Subcutaneous abdominal adipose tissue (tissue), 5 donors: ENCODE data around the gene DIDO1.
"Not testable (repeated sequence)": the region's sequence is repeated elsewhere in the genome, so short reads cannot be mapped to it uniquely, and the experiment has no call there.

Source experiments
- H3K27ac ChIP-seq: one replicate; pipeline ENCODE4 v1.7.0; 2013; ENCODE audit warnings: low read depth, mild to moderate bottlenecking, inconsistent platforms, low read length, moderate library complexity
- H3K27me3 ChIP-seq, 5 donors: one replicate each; pipeline ENCODE4 v1.7.0; 2013; ENCODE audit warnings: low read length in 5 of 5, inconsistent platforms in 1 of 5; ENCODE audit not compliant: control insufficient read depth in 5 of 5, insufficient read depth in 4 of 5
- H3K36me3 ChIP-seq, 5 donors: one replicate each; pipeline ENCODE4 v1.7.0; 2013; ENCODE audit warnings: low read length in 5 of 5; ENCODE audit not compliant: control insufficient read depth in 5 of 5, insufficient read depth in 5 of 5
- H3K4me1 ChIP-seq, 5 donors: one replicate each; pipeline ENCODE4 v1.7.0; 2013; ENCODE audit warnings: low read length in 5 of 5, mild to moderate bottlenecking in 3 of 5, moderate library complexity in 1 of 5; ENCODE audit not compliant: control insufficient read depth in 5 of 5, insufficient read depth in 5 of 5
- H3K4me3 ChIP-seq, 5 donors: one replicate each; pipeline ENCODE4 v1.7.0; 2013; ENCODE audit warnings: low read length in 5 of 5, low read depth in 1 of 5
- H3K9ac ChIP-seq, 5 donors: one replicate each; pipeline ENCODE4 v1.7.0; 2013; ENCODE audit warnings: low read length in 5 of 5, mild to moderate bottlenecking in 4 of 5, moderate library complexity in 3 of 5
- H3K9me3 ChIP-seq, 5 donors: one replicate each; pipeline ENCODE4 v1.7.0; 2013; ENCODE audit warnings: low read length in 5 of 5; ENCODE audit not compliant: control insufficient read depth in 5 of 5
- donor health status: healthy.
- donor health status: healthy.
- donor health status: healthy.
- donor health status: healthy.
- donor health status: healthy.

The DIDO1 gene

DNA sequence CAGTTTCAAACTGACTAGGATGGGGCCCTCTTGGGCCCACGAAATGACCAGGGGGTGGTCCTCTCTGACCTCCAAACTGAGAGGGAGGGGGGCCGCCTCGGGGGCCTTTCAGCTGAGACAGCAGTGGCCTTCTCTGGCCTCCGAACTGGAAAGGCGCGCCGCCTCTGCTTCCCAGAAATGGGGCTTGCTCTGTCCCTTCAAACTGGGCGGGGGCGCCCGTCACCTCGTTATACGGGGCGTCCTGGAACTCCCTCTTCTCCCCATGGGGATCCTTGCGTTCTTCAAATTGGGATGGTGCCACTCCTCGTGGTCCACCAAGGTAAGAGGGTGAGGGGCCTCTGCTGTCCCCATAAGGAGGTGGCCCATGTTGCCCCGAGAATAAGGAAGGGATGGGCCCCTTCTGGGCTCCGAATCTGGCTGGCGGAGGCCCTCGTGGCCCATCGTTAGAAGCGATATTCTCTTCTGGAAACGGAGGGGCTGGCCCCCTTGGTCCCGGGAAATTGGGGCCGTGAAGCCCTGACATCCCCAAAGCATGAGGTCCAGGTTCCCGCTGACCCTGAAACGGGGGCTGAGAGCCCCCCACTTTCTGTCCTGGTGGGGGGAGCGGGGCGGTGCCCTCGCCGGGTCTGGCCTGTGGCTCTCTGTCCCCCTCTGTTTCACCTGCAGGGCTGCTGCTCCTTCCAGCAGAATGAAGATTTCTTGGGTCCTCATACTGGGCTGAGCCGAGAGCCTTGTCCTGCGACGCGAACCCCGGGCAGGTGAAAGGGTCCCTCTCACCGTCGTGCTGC, 46.0 kb downstream of the DIDO1 start:
- Histone ChIP-seq H3K27me3 (no peaks in the 10 kb centered on the region), H3K4me1 (peaks cover 11 to 24% (median 22%) of the 10 kb centered on the region in 5 donors), H3K9me3 (no peaks in the 10 kb centered on the region), H3K9ac (no peak overlapping the region), H3K4me3 (no peak overlapping the region), H3K36me3 (peaks cover 0 to 23% (median 20%) of the 10 kb centered on the region in 5 donors), H3K27ac (no peak overlapping the region)

DNA sequence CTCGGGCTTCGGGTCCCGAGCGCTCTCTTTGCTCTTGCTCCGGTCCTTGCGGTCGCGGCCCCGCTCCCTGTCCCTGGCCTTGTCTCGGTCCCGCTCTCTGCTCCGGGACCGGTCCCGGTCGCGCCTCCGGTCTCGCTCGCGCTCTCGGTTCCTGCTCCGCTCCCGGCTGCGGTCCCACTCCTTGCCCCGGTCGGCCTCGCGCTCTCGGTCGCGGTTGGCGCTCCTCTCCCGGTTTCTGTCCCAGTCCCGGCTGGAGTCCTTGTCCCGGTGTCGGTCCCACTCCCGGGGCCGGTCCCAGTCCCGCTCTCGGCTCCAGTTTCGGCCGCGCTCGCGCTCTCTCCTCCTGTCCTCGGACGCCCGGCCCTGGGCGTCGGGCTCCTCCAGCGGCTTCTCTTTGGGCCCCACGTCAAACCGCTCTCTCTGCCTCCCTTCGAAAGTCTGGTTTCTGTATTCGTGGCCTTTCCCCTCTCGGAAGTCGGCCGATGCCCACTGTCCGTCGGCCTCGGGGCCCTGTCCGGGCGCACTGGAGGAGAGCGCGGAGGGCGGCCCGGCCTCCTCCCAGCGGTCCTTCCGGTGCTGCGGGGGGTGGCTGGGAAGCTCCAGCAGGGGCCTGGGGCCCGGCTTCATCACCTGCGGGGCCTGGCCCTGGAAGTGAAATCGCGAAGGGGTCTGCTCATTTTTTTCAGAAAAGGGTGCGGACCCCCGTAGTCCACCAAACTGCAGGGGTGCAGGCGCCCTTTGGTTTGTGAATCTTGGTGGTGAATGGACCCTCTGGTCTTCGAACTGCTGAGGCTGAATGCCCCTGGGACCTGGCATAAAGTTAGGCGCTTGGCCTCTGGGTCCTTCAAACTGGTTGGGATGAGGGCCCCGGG, 46.8 kb downstream of the DIDO1 start:
- H3K4me3 ChIP-seq, result peak overlapping the region in 1 of 5 donors; percentile 16
- H3K27ac ChIP-seq, result no peak overlapping the region
- no peak overlapping the region for H3K9ac ChIP-seq
- no peaks in the 10 kb centered on the region for H3K27me3 ChIP-seq
- H3K9me3 ChIP-seq, result no peaks in the 10 kb centered on the region
- peaks cover 0 to 23% (median 20%) of the 10 kb centered on the region in 5 donors for H3K36me3 ChIP-seq
- H3K4me1 ChIP-seq, result peaks cover 11 to 24% (median 22%) of the 10 kb centered on the region in 5 donors

DNA sequence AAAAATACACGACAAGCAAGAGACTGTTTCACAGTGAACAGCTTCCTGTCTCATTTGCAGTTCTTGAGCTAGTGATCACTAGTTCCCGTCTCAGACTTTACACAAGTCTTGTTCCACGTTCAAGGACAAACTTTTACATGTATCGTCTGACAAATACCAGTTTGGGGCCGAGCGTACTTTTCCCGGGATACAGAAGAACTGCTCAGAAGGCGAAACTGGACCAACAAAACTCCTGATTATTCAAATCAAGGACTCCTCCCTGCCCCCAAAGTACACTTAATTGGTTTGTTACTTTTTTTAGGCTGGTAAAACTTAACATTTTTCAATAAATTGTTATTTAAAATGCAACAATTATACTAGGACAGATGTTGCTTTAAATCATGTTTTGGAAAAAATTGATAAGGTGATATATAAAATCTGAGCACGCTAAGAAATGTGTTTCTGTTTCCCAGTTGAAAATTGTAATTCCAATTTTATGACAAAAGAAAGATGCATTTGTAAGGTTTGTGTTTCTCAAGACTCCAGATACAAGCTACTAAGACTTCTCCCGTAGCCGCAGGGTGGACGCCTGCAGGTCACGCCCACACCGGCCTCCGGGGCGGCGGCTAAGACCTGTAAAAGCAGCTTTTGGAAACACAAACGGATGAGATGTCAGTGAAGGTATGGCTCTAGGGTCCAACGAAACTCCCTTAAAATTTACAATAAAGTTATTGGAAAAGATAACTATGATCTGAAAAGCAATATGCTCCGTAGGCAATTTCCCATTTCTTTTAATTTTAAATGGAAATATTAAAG, 47.9 kb downstream of the DIDO1 start:
- peaks cover 0 to 23% (median 20%) of the 10 kb centered on the region in 5 donors for H3K36me3 ChIP-seq
- H3K4me3 ChIP-seq, result no peak overlapping the region
- no peaks in the 10 kb centered on the region for H3K27me3 ChIP-seq
- H3K4me1 ChIP-seq, result peaks cover 11 to 27% (median 23%) of the 10 kb centered on the region in 5 donors
- H3K9me3 ChIP-seq, result no peaks in the 10 kb centered on the region
- no peak overlapping the region for H3K9ac ChIP-seq
- H3K27ac ChIP-seq, result no peak overlapping the region

DNA sequence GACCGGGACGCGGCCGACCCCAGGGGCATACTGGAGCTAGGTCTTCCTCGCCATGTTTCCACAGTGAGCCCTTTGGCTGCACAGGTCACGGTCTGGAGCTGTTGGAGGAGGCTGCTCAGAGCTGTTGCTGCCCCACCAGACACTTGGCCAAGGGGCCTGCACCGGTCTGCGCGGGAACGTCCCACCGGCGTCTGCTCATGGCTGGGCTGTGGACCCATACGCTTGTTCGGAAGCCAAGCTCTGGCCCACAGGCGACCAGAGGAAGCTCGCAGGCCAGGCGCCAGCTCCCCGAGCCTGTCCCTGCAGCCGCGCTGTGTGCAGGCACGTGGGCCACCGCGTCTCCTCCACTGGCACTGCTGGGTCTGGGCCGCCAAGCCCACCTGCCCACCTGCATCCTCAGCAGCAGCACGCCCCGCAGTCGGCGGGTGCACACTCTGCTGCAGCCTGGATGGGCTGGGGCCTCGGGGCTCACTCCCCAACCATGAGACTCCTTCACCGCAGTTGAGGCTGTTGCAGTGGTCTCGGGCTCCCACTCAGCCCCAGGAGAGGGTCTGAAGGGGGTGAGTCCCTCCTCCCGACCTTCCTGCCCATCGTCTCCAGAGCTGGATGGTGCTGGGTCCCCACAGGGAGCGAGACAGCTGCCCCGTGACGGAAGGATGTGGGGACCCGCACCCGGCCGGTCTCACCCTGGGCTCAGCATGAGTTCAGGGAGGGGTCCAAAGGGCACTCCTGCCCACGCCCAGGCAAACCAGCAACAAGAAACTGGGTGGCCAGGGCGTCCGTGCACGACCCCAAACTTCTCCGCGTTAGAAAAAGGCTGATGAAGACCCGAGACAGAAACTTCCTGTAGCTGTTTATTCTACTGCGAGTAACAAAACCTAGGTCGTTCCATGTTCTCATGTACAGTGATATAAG, 49.1 kb downstream of the DIDO1 start:
- Histone ChIP-seq H3K27me3 (no peaks in the 10 kb centered on the region), H3K36me3 (peaks cover 0 to 23% (median 20%) of the 10 kb centered on the region in 5 donors), H3K27ac (peak overlapping the region; percentile 46), H3K4me1 (peaks cover 11 to 27% (median 23%) of the 10 kb centered on the region in 5 donors), H3K9ac (peak overlapping the region in 2 of 5 donors; percentile 35 to 41), H3K4me3 (peak overlapping the region in 4 of 5 donors; percentile 27 to 51 (median 38)), H3K9me3 (no peaks in the 10 kb centered on the region)

DNA sequence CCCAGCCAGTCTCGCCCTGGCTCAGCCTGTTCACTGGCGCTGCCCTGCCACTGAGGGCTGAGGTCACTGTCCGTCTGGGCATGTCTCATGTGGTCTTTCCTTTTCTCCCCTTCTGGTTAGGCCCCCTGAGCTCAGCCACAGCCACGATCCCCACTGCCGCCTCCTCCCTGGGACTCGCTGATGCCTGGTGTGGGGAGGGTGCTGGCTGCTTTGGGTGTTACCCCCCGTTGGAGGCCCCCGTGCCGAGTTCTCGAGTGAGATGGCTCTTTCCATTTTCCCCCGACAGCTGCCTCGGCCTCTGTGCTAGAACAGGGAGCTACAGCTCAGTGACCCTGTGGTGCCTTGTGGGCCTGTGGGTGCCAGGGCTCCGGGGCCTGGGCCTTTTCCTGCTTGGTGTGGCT, 49.8 kb downstream of the DIDO1 start:
- Histone ChIP-seq H3K36me3 (peaks cover 0 to 16% (median 13%) of the 10 kb centered on the region in 5 donors), H3K9me3 (no peaks in the 10 kb centered on the region), H3K27me3 (no peaks in the 10 kb centered on the region), H3K4me1 (peaks cover 11 to 27% (median 23%) of the 10 kb centered on the region in 5 donors), H3K27ac (peak overlapping the region; percentile 46), H3K9ac (peak overlapping the region in 2 of 5 donors; percentile 35 to 41), H3K4me3 (peak overlapping the region in 3 of 5 donors; percentile 1 to 51 (median 33))

DNA sequence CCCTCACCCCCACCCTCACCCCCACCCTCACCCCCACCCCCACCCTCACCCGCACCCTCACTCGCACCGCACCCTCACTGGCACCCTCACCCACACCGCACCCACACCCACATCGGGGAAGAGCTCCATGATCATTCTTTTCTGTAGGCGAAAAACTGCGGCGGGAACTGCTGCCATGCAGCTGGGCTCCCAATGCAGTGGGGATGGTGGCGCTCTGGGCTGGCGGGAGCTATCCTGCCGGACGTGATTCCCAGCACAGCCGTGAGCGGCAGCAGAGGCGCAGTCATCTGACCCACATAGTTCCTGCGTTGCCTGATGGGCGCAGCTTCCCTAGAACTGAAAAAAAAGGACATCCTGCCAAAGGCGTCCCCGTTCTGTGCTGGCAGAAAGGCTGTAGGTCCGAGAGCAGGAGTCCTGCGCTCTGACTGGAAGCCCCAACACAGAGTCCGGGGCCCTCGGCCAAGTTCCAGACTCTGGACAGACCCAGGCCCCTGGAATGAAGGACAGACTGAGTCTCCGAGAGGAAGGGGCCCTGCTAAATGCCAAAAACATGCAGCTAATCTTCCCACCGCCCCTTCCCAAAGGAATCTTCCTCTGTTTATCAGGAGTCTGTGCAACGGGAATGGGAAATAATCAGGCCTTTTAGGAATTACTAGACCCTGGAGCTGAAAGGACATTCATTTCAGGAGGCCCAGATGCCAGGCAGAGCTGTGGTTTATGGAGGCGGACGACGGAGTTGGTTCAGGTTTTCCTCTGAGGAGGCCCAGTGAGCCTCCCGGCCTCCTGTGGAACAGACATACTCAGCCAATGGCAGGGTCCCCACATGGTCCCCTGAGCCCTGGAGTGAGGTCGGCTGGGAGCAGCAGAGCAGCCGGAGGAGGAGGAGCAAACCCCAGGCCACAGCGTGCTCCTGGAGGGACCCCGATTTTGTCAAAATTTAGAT, 50.6 kb downstream of the DIDO1 start:
- H3K36me3 ChIP-seq, result peaks cover 0 to 8% (median 6%) of the 10 kb centered on the region in 5 donors
- H3K27me3 ChIP-seq, result no peaks in the 10 kb centered on the region
- H3K9ac ChIP-seq, result peak overlapping the region in 1 of 5 donors; percentile 53
- H3K27ac ChIP-seq, result peak overlapping the region; percentile 62
- H3K9me3 ChIP-seq, result no peaks in the 10 kb centered on the region
- H3K4me1 ChIP-seq, result peaks cover 11 to 27% (median 23%) of the 10 kb centered on the region in 5 donors
- H3K4me3 ChIP-seq, result peak overlapping the region; percentile 8 to 48 (median 18)

DNA sequence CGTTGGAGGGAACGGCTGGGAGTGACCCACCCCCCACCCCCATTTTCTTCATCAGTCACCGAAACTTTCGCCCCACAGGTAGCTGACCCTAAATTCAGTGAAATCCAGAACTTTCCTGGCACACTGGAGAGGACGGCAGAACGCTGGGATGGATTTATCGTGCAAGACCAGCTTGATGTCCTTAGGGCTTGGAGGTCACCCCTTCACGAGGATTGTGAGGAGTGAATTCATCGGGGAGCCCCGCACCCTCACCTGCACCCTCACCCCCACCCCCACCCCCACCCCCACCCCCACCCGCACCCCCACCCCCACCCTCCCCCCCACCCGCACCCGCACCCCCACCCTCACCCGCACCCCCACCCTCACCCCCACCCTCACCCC, 51.4 kb downstream of the DIDO1 start:
- Histone ChIP-seq H3K27ac (no peak overlapping the region), H3K4me1 (peaks cover 11 to 27% (median 23%) of the 10 kb centered on the region in 5 donors), H3K4me3 (no peak overlapping the region)

DNA sequence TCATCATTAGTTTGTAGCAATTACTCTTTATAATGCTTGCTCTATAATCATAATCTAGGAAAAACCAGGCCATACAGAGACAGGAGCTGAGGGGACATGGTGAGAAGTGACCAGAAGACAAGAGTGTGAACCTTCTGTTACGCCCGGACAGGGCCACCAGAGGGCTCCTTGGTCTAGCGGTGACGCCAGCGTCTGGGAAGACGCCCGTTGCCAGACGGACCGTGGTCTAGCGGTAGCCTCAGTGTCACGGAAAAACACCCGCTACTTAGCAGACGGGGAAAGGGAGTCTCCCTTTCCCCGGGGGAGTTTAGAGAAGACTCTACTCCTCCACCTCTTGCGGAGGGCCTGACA, 52.6 kb downstream of the DIDO1 start:
- not testable (repeated sequence) for H3K27ac ChIP-seq, H3K36me3 ChIP-seq, H3K9ac ChIP-seq, H3K4me3 ChIP-seq, H3K9me3 ChIP-seq, H3K27me3 ChIP-seq
- H3K4me1 ChIP-seq, result peaks cover 11 to 27% (median 23%) of the 10 kb centered on the region in 5 donors

More for the DNA sequence above, 51.4 kb downstream of the DIDO1 start:
- Histone ChIP-seq H3K9ac (no peak overlapping the region), H3K9me3 (no peaks in the 10 kb centered on the region), H3K36me3 (peaks cover 0 to 2% (median 0%) of the 10 kb centered on the region in 5 donors), H3K27me3 (no peaks in the 10 kb centered on the region)
